Effector CD8-positive, alpha-beta T cell (primary cell): ENCODE results near the gene ABRACL.
"Not testable (repeated sequence)": the region's sequence is repeated elsewhere in the genome, so short reads cannot be mapped to it uniquely, and the experiment has no call there.

Experiments
- DNase-seq: peaks from one replicate; lab custom pipeline; 2025; lab: John Stamatoyannopoulos, UW

Gene ABRACL

GRCh38 chr6:139011980-139012379 lies 16.6 kb upstream of the ABRACL start:
- no peak for DNase-seq

GRCh38 chr6:139013185-139013800 lies 15.3 kb upstream of the ABRACL start:
- no peak for DNase-seq

DNA sequence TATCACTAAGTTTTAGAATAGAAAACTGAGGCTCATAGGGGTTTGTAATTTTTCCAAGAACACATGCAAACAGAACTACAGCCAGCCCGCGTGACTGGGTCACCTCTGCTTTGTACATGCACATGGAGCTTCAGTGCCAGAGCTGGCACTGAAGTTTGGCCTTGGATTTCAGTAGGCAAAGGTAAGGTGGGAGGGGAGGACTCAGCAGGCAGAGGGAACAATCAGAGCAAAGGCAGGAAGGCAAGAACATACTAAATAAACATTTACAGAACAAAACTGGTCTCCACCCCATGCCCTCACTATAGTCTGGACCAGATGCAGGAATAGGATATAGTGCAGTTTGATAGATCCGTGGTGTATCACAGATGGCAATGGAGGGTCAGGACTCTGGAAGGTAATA lies 13.6 kb upstream of the ABRACL start:
- DNase-seq, result no peak

- no peak for DNase-seq
Observed at GRCh38 chr6:139016337-139017213, 12.0 kb upstream of the ABRACL start.

DNA sequence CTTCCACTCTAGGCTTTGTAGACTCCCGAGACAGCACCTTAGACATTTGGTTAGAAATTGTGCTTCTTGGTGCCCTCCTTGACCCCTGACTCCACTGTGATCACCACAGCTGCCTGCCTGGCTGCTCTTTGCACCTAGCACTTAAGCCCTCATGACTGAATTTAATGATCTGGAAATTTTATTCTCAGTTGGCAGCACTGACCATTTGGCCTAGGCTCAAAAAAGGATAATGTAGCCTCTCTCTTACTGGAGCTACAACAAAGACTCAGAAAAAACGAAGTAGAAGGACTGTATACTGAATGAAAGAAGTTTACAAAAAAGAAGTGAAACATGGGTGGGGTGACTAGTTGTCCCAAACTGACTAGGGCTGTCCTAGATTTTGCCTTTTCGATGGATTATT lies 11.3 kb upstream of the ABRACL start:
- no peak for DNase-seq

DNA sequence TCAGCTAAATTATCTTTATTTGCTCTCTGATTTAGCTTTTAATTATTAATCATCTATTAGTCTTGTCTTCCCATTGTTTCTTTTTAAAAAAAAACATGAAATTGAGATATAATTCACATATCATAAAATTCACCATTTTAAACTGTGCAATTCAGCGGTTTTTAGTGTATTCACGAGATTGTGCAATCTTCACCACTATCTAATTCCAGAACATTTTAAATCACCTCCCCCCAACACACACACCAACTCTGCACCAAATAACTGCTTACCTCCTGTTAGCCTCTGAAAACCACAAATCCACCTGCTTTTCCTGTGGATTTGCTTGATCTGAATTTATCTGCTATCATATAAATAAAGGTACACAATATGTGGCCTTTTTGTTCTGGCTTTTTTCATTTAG lies 8.8 kb upstream of the ABRACL start:
- DNase-seq, result no peak

DNA sequence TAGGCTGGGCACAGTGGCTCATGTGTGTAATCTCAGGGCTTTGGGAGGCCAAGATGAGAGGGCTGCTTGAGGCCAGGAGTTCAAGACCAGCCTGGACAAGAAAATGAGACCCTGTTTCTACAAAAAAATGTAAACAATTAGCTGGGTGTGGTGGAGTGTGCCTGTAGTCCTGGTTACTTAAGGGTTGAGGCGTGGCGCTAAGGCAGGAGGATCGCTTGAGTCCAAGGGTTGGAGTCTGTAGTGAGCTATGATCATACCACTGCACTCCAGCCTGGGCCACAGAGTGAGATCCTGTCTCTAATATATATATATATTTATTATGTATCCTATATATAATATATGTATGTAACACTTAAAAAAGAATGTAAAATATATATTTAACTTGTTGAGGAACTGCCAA lies 7.9 kb upstream of the ABRACL start:
- DNase-seq, result no peak

GRCh38 chr6:139025416-139025815 lies 3.1 kb upstream of the ABRACL start:
- DNase-seq, result not testable (repeated sequence)

DNA sequence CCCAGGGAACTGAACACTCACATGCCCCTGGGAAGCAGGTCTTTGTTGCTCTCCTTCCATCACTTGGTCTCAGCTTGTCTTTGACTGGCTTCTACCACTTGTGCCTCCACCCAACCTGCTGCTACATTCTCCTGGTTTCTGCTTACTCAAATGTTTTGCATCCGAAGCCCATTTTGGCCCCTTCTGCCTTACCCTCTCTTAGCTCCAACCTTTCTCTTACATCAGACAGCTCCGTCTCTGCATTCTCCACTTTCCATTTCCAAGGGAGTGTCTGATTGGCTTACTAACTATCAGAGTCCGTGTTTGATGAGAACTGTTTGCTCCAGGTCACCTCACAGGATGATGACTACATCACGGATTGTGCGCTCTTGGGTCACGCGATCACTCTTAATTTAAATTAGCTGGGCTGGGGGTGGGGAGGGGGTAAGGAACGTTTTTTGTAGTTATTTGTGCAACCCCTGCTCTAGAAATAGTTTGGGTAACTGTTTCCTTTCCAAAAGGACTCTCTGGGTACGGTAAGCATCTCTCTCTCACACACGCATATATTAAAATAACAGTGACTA lies 844 bp upstream of the ABRACL start:
- peak; percentile 2 for DNase-seq

DNA sequence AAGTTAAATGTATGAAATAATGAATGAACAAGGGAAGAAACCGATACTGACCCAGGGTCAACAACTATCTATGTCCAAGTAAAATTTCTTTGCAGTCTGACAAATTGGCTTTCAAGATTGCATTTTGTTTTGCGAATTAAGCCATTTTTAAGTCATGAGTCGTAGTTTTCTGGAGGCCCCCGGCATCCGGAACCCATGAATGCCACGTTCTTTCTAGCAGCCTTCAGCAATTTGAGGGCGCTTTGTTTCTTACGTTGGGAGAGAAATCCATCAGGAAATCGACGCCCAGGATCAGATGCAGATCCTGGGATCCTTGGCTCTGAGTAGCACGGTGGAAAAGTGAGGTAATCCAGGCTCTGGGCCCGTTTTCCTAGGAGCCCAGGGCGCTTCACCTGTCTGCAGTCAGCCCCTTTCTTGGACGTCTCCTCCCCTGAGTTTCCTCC lies 309 bp upstream of the ABRACL start:
- no peak for DNase-seq

DNA sequence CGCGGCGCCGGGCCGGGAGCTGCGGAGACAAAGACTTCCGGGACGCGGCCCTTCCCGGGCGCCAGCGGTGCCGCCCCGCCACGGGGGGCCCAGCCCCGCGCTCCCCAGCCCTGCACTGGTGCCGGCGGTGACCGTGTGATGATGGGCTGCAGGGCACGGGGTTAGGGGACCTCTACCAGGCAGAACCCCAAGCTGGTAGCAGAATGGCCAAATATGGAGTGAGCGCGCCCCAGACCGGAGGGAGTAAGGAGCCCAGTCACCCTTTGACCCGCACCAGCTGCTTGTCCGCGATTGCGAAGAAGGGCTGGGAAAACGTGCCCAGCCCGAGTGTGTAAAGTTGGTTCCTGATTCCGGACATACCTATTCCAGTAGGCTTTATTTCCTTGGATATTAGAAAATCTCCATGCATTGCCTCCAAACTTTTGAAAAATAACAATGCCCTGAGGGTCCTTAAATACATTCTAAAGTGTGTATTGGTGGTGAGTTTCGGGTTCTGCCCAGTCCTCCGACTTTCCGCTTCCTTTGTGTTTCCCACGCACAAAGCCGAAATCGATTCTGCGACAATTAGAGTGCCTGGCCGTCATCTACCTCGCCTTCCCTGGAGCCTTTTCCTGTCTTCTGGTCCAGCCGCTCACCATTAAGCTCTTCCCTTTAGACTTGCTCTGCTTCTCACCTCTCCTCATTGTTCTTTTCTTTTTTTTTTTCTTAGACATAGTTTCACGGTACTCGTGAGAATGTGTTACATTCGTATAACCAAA lies 1.1 kb downstream of the ABRACL start:
- DNase-seq, result no peak

- DNase-seq, result no peak
Observed at GRCh38 chr6:139030228-139030963, 1.9 kb downstream of the ABRACL start.

DNA sequence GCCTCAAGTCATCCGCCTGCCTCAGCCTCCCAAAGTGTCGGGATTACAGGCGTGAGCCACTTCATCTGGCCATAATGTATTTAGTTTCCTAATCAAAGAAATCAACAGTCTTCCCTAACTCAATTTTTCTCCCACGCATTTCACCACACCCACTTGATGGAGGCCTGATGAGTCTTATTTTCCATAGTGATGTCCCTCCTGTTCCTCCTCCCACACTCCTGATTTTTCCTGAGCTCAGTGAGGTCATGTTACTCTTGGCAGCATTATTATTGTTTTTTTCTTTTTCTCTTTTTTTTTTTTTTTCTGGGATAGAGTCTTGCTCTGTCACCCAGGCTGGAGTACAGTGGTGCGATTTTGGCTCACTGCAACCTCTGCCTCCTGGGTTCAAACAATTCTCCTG lies 8.9 kb downstream of the ABRACL start:
- DNase-seq, result no peak

GRCh38 chr6:139044250-139044649 lies 15.7 kb downstream of the ABRACL start:
- no peak for DNase-seq

DNA sequence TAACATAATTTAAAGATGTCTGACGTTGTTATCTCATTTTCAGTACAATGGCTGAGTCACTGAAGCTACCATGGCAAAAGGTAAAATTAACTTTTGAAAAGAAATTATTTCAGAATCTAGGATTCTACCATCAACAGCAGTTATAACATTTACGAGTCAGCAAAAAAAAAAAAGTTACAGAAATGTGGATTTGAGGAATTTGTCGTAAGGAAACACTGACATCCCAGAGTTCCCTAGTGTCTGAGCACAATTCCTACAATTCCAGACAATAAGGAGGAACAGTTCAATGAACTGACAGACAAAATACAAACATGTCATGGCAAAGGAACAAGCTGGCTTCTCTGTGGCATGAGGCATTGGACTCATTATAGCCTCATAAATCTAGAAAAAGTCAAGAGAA lies 19.1 kb downstream of the ABRACL start:
- no peak for DNase-seq

DNA sequence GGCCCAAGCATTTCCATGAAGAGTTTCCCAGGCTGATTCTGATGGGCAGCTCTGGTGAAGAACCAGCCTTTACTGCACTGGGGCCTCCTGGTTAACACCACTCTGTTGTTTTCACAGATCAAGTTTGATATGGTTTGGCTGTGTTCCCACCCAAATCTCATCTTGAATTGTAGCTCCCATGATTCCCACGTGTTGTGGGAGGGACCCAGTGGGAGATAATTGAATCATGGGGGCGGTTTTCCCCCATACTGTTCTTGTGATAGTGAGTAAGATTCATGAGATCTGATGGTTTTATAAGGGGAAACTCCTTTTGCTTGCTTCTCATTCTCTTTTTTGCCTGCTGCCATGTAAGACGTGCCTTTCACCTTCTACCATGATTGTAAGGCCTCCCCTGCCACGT lies 20.4 kb downstream of the ABRACL start:
- DNase-seq, result not testable (repeated sequence)

DNA sequence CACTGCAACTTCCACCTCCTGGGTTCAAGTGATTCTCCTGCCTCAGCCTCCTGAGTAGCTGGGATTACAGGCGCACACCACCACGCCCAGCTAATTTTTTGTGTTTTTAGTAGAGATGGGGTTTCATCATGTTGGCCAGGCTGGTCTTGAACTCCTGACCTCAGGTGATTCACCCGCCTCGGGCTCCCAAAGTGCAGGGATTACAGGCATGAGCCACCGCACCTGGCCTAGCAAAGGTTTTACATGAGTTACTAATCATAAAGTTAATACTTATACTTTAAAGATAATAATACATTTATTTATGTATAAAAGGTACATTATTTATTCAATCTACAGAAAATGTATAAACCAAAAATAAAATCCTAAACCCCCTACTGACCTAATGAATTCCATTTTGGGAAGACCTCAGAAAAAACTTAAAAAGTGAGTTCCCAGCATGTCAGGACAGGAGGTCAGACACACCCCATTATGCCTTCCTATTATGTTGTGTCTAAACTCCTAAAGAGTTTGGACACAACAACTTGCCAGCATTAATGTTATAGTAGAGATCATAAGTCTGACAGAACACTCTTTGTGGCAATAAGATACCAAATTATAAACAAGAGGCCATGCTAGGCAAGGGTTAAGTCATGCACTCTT lies 21.7 kb downstream of the ABRACL start:
- not testable (repeated sequence) for DNase-seq

DNA sequence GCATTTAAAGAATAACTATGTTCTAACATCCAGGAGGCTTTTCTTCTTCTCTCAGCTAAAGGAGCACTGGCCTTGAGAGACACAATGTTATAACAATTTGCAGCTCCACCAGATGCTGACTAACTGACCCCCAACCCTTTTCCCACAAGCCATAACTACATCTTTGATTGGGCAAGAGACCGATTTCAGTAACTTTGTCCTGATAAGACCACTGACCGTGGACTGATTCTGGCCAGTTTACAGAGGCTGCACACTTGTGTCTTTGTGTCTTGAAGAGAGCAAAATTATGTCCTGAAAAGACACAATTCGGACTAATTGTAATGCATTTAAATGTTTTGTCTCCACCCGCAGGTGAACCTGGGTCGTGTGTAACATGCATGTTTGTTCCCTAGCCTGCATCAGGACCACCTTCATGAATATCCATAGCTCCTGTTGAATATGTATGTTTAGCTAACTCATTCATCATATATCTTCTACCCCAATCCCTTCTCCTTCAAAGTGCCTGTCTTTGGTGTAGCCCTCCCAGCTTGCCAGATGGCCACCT lies 22.3 kb downstream of the ABRACL start:
- DNase-seq, result no peak

- DNase-seq, result no peak
Observed at GRCh38 chr6:139051396-139052060, 23.0 kb downstream of the ABRACL start.

DNA sequence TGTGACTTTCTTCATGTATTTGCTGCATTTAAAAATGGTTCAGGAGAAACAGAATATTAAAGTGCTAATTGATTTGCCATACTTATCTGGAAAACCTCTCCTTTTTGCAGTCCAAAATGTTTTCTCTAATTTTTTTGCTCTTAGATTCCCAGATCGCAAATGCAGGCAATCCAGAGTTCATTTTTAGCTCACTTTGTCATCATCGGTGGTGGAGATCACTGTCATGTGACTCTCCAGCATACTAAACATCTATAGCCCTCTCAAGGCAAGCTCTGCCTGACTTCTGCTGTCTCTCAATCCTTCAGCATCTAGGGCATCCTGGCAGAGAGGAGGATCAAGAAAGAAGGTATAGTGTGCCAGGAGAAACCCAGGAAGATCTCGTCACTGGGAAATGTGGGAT lies 24.8 kb downstream of the ABRACL start:
- DNase-seq, result no peak
